ENCODE data around the gene DNPH1. TPM values are rescaled to one million over a fixed set of nuclear protein-coding genes. Genes with fewer than 3 reads are reported as not detected.
A peak's percentile ranks its signal among the peaks of the same experiment; 100 is the strongest.

Gene DNPH1
- total and polyA plus RNA-seq, 2 donors, result 18.2 to 108 TPM

DNA sequence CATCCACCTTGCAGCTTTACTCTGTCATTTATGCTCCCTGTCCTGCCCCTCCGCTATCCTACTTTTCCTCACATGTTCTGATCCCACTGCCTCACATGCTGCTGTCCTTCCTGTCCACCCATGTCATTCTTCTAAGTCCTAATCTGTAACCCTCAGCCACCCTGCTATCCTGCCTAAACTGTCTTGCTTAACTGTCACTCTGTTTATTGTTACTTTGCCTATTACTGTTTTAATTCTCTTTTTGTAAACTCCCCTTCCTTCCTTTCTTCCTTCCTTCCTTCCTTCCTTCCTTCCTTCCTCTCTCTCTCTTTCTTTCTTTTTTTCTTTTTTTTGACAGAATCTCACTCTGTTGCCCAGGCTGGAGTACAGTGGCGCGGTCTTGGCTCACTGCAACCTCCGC is 45.8 kb downstream of the DNPH1 start:
- Histone ChIP-seq H3K4me3 (ENCODE audit: low read depth, low read length) (no peak overlapping the region), H3K36me3 (ENCODE audit: insufficient read depth) (peaks cover 4% of the 10 kb centered on the region), H3K4me1 (ENCODE audit: insufficient read depth) (no peaks in the 10 kb centered on the region), H3K27ac (ENCODE audit: low read depth) (no peak overlapping the region)
- 95% methylated on average over 4 of the region's 4 CpGs for WGBS
- no peak for DNase-seq (ENCODE audit: extremely low spot score)

GRCh38 chr6:43181942-43182860 is 47.1 kb downstream of the DNPH1 start, which contains the start of gene CUL9:
TSS of gene CUL9 (plus strand) at chr6:43182196. CDS start at chr6:43184311, 2,115 bp downstream.
- 1% methylated on average over 51 of the region's 51 CpGs for WGBS
- H3K4me1 ChIP-seq (ENCODE audit: insufficient read depth), result no peaks in the 10 kb centered on the region
- peak within 1 kb of the TSS; percentile 69 for H3K4me3 ChIP-seq (ENCODE audit: low read depth, low read length)
- H3K36me3 ChIP-seq (ENCODE audit: insufficient read depth), result peaks cover 6% of the 10 kb centered on the region
- H3K27ac ChIP-seq (ENCODE audit: low read depth), result peak within 1 kb of the TSS; percentile 66
- no peak for DNase-seq (ENCODE audit: extremely low spot score)

DNA sequence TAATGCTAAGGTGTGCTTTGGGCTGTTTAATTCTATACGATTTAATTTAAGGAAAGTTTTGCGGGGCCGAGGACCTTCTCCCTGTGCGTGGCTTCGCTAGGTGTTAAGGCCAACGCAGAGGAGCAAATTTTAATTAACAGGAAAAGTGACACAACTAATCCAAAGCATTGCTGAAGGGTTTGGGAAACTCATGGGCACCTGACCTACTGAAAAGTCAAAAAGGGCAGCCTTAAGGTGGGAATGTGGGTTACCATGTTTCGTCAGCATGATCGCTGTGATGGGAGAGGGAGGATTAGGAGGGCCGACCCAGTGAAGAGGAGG is 47.7 kb downstream of the DNPH1 start:
- DNase-seq (ENCODE audit: extremely low spot score), result no peak
- Histone ChIP-seq H3K36me3 (ENCODE audit: insufficient read depth) (peaks cover 6% of the 10 kb centered on the region), H3K4me1 (ENCODE audit: insufficient read depth) (no peaks in the 10 kb centered on the region), H3K27ac (ENCODE audit: low read depth) (peak overlapping the region; percentile 66), H3K4me3 (ENCODE audit: low read depth, low read length) (peak overlapping the region; percentile 69)
- WGBS, result 35% methylated on average over 9 of the region's 9 CpGs

- Histone ChIP-seq H3K4me3 (ENCODE audit: low read depth, low read length) (no peak overlapping the region), H3K4me1 (ENCODE audit: insufficient read depth) (no peaks in the 10 kb centered on the region), H3K36me3 (ENCODE audit: insufficient read depth) (peaks cover 6% of the 10 kb centered on the region), H3K27ac (ENCODE audit: low read depth) (no peak overlapping the region)
- WGBS, result 64% methylated on average over 5 of the region's 5 CpGs
- no peak for DNase-seq (ENCODE audit: extremely low spot score)
Observed at GRCh38 chr6:43180985-43181384, 48.3 kb downstream of the DNPH1 start.

- H3K4me3 ChIP-seq (ENCODE audit: low read depth, low read length), result no peak overlapping the region
- H3K36me3 ChIP-seq (ENCODE audit: insufficient read depth), result peaks cover 6% of the 10 kb centered on the region
Observed at GRCh38 chr6:43180058-43180457, 49.2 kb downstream of the DNPH1 start.

GRCh38 chr6:43178951-43179830 is 50.1 kb downstream of the DNPH1 start:
- H3K36me3 ChIP-seq (ENCODE audit: insufficient read depth), result peaks cover 6% of the 10 kb centered on the region
- no peak overlapping the region for H3K27ac ChIP-seq (ENCODE audit: low read depth)
- no peaks in the 10 kb centered on the region for H3K4me1 ChIP-seq (ENCODE audit: insufficient read depth)
- WGBS, result 87% methylated on average over 20 of the region's 20 CpGs
- no peak overlapping the region for H3K4me3 ChIP-seq (ENCODE audit: low read depth, low read length)
- DNase-seq (ENCODE audit: extremely low spot score), result no peak

More at GRCh38 chr6:43180058-43180457, 49.2 kb downstream of the DNPH1 start:
- Histone ChIP-seq H3K4me1 (ENCODE audit: insufficient read depth) (no peaks in the 10 kb centered on the region), H3K27ac (ENCODE audit: low read depth) (no peak overlapping the region)
- no peak for DNase-seq (ENCODE audit: extremely low spot score)
- WGBS, result 77% methylated on average over 7 of the region's 7 CpGs

- no peak overlapping the region for H3K4me3 ChIP-seq (ENCODE audit: low read depth, low read length)
- WGBS, result 84% methylated on average over 12 of the region's 12 CpGs
- no peak overlapping the region for H3K27ac ChIP-seq (ENCODE audit: low read depth)
- H3K4me1 ChIP-seq (ENCODE audit: insufficient read depth), result no peaks in the 10 kb centered on the region
- DNase-seq (ENCODE audit: extremely low spot score), result no peak
- peaks cover 6% of the 10 kb centered on the region for H3K36me3 ChIP-seq (ENCODE audit: insufficient read depth)
Observed at GRCh38 chr6:43178150-43178549, 51.1 kb downstream of the DNPH1 start.

DNA sequence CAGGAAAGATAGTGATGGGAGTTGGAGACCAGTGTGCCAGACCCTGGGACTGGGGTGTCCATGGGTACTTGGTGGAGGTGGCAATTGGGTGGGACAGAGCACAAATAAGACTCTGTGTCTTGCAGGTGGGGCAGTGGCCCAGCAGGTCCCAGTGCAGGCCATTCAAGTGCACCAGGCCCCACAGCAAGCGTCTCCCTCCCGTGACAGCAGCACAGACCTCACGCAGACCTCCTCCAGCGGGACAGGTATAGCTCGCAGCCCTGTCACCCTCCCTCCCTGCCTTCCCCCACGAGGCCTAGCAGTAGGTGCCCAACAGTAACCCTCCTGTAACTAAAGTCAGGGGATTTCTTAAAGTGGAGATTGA is 52.9 kb downstream of the DNPH1 start:
- Histone ChIP-seq H3K4me1 (ENCODE audit: insufficient read depth) (no peaks in the 10 kb centered on the region), H3K36me3 (ENCODE audit: insufficient read depth) (peaks cover 6% of the 10 kb centered on the region), H3K4me3 (ENCODE audit: low read depth, low read length) (no peak overlapping the region), H3K27ac (ENCODE audit: low read depth) (no peak overlapping the region)
- WGBS, result 94% methylated on average over 6 of the region's 6 CpGs
- DNase-seq (ENCODE audit: extremely low spot score), result no peak

- Histone ChIP-seq H3K4me1 (ENCODE audit: insufficient read depth) (no peaks in the 10 kb centered on the region), H3K27ac (ENCODE audit: low read depth) (no peak overlapping the region), H3K36me3 (ENCODE audit: insufficient read depth) (peaks cover 6% of the 10 kb centered on the region), H3K4me3 (ENCODE audit: low read depth, low read length) (no peak overlapping the region)
- 89% methylated on average over 11 of the region's 11 CpGs for WGBS
- DNase-seq (ENCODE audit: extremely low spot score), result no peak
Observed at GRCh38 chr6:43175676-43176422, 53.4 kb downstream of the DNPH1 start.

Other genes with a start within 250 kb of the DNPH1 start
- gene PPP2R5D, start 244.9 kb downstream of the DNPH1 start, total RNA-seq, result 30.1 TPM
- 43.0 TPM for gene PPP2R5D, start 244.9 kb downstream of the DNPH1 start, polyA plus RNA-seq
- 29.1 TPM for gene MEA1, start 215.5 kb downstream of the DNPH1 start, total RNA-seq
- gene MEA1, start 215.5 kb downstream of the DNPH1 start, polyA plus RNA-seq, result 87.7 TPM
- 75.8 TPM for gene KLHDC3, start 215.2 kb downstream of the DNPH1 start, total RNA-seq
- gene KLHDC3, start 215.2 kb downstream of the DNPH1 start, polyA plus RNA-seq, result 90.4 TPM
- 37.1 TPM for gene RRP36, start 207.9 kb downstream of the DNPH1 start, total RNA-seq
- 38.1 TPM for gene RRP36, start 207.9 kb downstream of the DNPH1 start, polyA plus RNA-seq
- gene CUL7, start 175.6 kb downstream of the DNPH1 start, total RNA-seq, result 26.5 TPM
- 10.8 TPM for gene CUL7, start 175.6 kb downstream of the DNPH1 start, polyA plus RNA-seq
- gene MRPL2, start 170.0 kb downstream of the DNPH1 start, total RNA-seq, result 9.3 TPM
- 61.6 TPM for gene MRPL2, start 170.0 kb downstream of the DNPH1 start, polyA plus RNA-seq
- gene KLC4, start 169.8 kb downstream of the DNPH1 start, total RNA-seq, result 17.1 TPM
- 31.9 TPM for gene KLC4, start 169.8 kb downstream of the DNPH1 start, polyA plus RNA-seq
- 89.6 TPM for gene PTK7, start 153.2 kb downstream of the DNPH1 start, total RNA-seq
- gene PTK7, start 153.2 kb downstream of the DNPH1 start, polyA plus RNA-seq, result 49.6 TPM
- 19.2 TPM for gene SRF, start 58.2 kb downstream of the DNPH1 start, total RNA-seq
- 116 TPM for gene SRF, start 58.2 kb downstream of the DNPH1 start, polyA plus RNA-seq
- 20.6 TPM for gene CUL9, start 47.3 kb downstream of the DNPH1 start, total RNA-seq
- 23.5 TPM for gene CUL9, start 47.3 kb downstream of the DNPH1 start, polyA plus RNA-seq
- 0.32 TPM for gene TTBK1, start 14.0 kb upstream of the DNPH1 start, total RNA-seq
- gene TTBK1, start 14.0 kb upstream of the DNPH1 start, polyA plus RNA-seq, result 0.20 TPM
- gene SLC22A7, start 68.8 kb upstream of the DNPH1 start, total RNA-seq, result not detected
- gene SLC22A7, start 68.8 kb upstream of the DNPH1 start, polyA plus RNA-seq, result 0.15 TPM
- gene CRIP3, start 79.3 kb upstream of the DNPH1 start, total RNA-seq, result 3.9 TPM
- gene CRIP3, start 79.3 kb upstream of the DNPH1 start, polyA plus RNA-seq, result 1.1 TPM
- gene ZNF318, start 140.2 kb upstream of the DNPH1 start, total RNA-seq, result 14.6 TPM
- gene ZNF318, start 140.2 kb upstream of the DNPH1 start, polyA plus RNA-seq, result 10.1 TPM
- 15.6 TPM for gene ABCC10, start 198.1 kb upstream of the DNPH1 start, total RNA-seq
- gene ABCC10, start 198.1 kb upstream of the DNPH1 start, polyA plus RNA-seq, result 18.5 TPM
- 2.0 TPM for gene DLK2, start 226.1 kb upstream of the DNPH1 start, total RNA-seq
- 0.67 TPM for gene DLK2, start 226.1 kb upstream of the DNPH1 start, polyA plus RNA-seq
- gene TJAP1, start 248.1 kb upstream of the DNPH1 start, total RNA-seq, result 10.5 TPM
- gene TJAP1, start 248.1 kb upstream of the DNPH1 start, polyA plus RNA-seq, result 29.7 TPM

Measured in urinary bladder (tissue), 4 donors.